Mesothelial cell of epicardium (in vitro differentiated cells): Measurements from ENCODE around the gene HID1. TPM values are rescaled to one million over a fixed set of nuclear protein-coding genes. Genes with fewer than 3 reads are reported as not detected.

Source experiments
- DNase-seq, 2 experiments: peaks; one replicate each; pipeline ENCODE4 v3.0.0; 2021; ENCODE audit warnings: low spot score in 2 of 2; ENCODE audit not compliant: unreplicated experiment in 2 of 2
- H3K27ac Mint-ChIP-seq: 2 replicates; pipeline ENCODE4 v1.8.0; 2021; ENCODE audit warnings: mixed read lengths
- H3K27me3 Mint-ChIP-seq: 2 replicates; pipeline ENCODE4 v1.8.0; 2021; ENCODE audit warnings: low read depth, mixed read lengths
- H3K36me3 Mint-ChIP-seq: 2 replicates; pipeline ENCODE4 v1.8.0; 2021; ENCODE audit warnings: mixed read lengths
- H3K4me1 Mint-ChIP-seq: 2 replicates; pipeline ENCODE4 v1.8.0; 2021; ENCODE audit warnings: mixed read lengths
- H3K4me3 Mint-ChIP-seq: 2 replicates; pipeline ENCODE4 v1.8.0; 2021; ENCODE audit warnings: mild to moderate bottlenecking, moderate library complexity, mixed read lengths
- H3K9me3 Mint-ChIP-seq: 2 replicates; pipeline ENCODE4 v1.8.0; 2021; ENCODE audit warnings: mixed read lengths
- total RNA-seq: library from RNA; stranded (reverse); gene quantifications from 3 replicates; pipeline ENCODE4 v1.2.1, GENCODE V29; 2021
- TF ChIP-seq, protein P1 (sequence below): fragments of 200-600 bp; sonication (generic); IDR thresholded peaks from one replicate; pipeline ENCODE4 v1.5.0; 2021; ENCODE audit warnings: antibody characterized with exemption; ENCODE audit not compliant: unreplicated experiment

HID1 gene
- total RNA-seq, 1 donor from 2014 or later = 50.7 TPM

DNA sequence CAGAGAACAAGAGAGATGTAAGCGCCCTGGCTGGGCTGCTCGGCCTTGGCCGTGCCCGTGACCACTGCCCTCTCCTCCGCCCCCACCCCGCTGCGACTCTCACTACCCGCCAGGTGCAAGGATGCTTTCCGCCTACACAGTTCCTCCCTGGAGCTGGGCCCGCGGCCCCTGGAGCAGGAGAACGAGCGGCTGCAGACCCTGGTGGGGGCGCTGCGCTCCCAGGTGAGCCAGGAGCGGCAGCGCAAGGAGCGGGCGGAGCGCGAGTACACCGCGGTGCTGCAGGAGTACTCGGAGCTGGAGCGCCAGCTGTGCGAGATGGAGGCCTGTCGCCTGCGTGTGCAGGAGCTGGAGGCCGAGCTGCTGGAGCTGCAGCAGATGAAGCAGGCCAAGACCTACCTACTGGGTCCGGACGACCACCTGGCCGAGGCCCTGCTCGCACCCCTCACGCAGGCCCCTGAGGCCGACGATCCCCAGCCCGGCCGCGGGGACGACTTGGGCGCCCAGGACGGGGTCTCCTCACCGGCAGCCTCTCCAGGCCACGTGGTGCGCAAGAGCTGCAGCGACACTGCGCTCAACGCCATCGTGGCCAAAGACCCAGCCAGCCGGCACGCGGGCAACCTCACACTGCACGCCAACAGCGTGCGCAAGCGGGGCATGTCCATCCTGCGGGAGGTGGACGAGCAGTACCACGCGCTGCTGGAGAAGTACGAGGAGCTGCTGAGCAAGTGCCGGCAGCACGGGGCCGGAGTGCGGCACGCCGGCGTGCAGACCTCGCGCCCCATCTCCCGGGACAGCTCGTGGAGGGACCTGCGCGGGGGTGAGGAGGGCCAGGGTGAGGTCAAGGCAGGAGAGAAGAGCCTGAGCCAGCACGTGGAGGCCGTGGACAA, 30.8 kb upstream of the HID1 start:
- Mint-ChIP-seq H3K27me3 (no peaks in the 10 kb centered on the region), H3K36me3 (peaks cover 6% of the 10 kb centered on the region), H3K4me3 (no peak overlapping the region), H3K27ac (no peak overlapping the region), H3K9me3 (no peaks in the 10 kb centered on the region), H3K4me1 (no peaks in the 10 kb centered on the region)
- TF ChIP-seq, protein P1, sequence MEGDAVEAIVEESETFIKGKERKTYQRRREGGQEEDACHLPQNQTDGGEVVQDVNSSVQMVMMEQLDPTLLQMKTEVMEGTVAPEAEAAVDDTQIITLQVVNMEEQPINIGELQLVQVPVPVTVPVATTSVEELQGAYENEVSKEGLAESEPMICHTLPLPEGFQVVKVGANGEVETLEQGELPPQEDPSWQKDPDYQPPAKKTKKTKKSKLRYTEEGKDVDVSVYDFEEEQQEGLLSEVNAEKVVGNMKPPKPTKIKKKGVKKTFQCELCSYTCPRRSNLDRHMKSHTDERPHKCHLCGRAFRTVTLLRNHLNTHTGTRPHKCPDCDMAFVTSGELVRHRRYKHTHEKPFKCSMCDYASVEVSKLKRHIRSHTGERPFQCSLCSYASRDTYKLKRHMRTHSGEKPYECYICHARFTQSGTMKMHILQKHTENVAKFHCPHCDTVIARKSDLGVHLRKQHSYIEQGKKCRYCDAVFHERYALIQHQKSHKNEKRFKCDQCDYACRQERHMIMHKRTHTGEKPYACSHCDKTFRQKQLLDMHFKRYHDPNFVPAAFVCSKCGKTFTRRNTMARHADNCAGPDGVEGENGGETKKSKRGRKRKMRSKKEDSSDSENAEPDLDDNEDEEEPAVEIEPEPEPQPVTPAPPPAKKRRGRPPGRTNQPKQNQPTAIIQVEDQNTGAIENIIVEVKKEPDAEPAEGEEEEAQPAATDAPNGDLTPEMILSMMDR = no peak
- DNase-seq = no peak

- H3K27ac Mint-ChIP-seq = no peak overlapping the region
These were observed 29.6 kb upstream of the HID1 start for GRCh38 chr17:75001915-75002843.

DNA sequence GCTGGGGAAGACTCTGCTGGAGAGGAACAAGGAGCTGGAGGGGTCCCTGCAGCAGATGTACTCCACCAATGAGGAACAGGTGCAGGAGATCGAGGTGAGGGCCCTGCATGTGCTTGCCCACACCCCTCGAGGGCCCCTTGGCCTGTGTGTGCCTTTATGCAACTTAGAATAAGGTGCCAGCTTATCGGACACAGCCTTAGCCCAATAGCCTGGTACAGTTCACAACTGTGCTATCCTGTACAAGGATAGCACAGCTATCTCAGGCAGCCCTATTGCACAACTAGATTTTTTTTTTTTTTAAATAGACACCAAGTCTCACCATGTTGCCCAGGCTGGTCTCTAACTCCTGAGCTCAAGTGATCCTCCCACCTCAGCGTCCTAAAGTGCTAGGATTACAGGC, 27.0 kb upstream of the HID1 start:
- Mint-ChIP-seq H3K4me1 (peaks cover 1% of the 10 kb centered on the region), H3K27ac (no peak overlapping the region), H3K4me3 (no peak overlapping the region), H3K27me3 (no peaks in the 10 kb centered on the region), H3K9me3 (no peaks in the 10 kb centered on the region), H3K36me3 (peaks cover 7% of the 10 kb centered on the region)
- TF ChIP-seq, protein P1 = no peak
- DNase-seq = no peak

More at GRCh38 chr17:75001915-75002843, 29.6 kb upstream of the HID1 start:
- no peak overlapping the region for H3K4me3 Mint-ChIP-seq
- TF ChIP-seq, protein P1 = no peak
- no peaks in the 10 kb centered on the region for H3K4me1 Mint-ChIP-seq
- peaks cover 6% of the 10 kb centered on the region for H3K36me3 Mint-ChIP-seq
- H3K27me3 Mint-ChIP-seq = no peaks in the 10 kb centered on the region
- no peaks in the 10 kb centered on the region for H3K9me3 Mint-ChIP-seq
- no peak for DNase-seq

- peaks cover 9% of the 10 kb centered on the region for H3K4me1 Mint-ChIP-seq
- H3K27ac Mint-ChIP-seq = no peak overlapping the region
- DNase-seq = no peak
- no peaks in the 10 kb centered on the region for H3K9me3 Mint-ChIP-seq
- no peaks in the 10 kb centered on the region for H3K27me3 Mint-ChIP-seq
- TF ChIP-seq, protein P1 = no peak
- H3K4me3 Mint-ChIP-seq = no peak overlapping the region
- H3K36me3 Mint-ChIP-seq = peaks cover 8% of the 10 kb centered on the region
These were observed 26.2 kb upstream of the HID1 start for GRCh38 chr17:74998783-74999182.

- H3K27ac Mint-ChIP-seq = peak overlapping the region; percentile 78
These were observed 23.3 kb upstream of the HID1 start for GRCh38 chr17:74995847-74996246.

More at GRCh38 chr17:74995847-74996246, 23.3 kb upstream of the HID1 start:
- Mint-ChIP-seq H3K4me1 (peaks cover 30% of the 10 kb centered on the region), H3K4me3 (no peak overlapping the region), H3K36me3 (peaks cover 4% of the 10 kb centered on the region), H3K9me3 (no peaks in the 10 kb centered on the region), H3K27me3 (no peaks in the 10 kb centered on the region)
- TF ChIP-seq, protein P1 = no peak
- DNase-seq = no peak
